Mesodermal cell (in vitro differentiated cells): ENCODE data around the gene FSIP1.
A peak's percentile ranks its signal among the peaks of the same experiment; 100 is the strongest.

ENCODE experiments used
- H3K27ac ChIP-seq: 2 replicates; pipeline ENCODE4 v1.7.0; 2013; ENCODE audit warnings: mild to moderate bottlenecking, low read depth, low read length, moderate library complexity; ENCODE audit not compliant: severe bottlenecking
- H3K36me3 ChIP-seq: 2 replicates; pipeline ENCODE4 v1.7.1; 2013; ENCODE audit warnings: mild to moderate bottlenecking, low read length, moderate library complexity; ENCODE audit not compliant: control insufficient read depth, insufficient read depth
- H3K4me1 ChIP-seq: one replicate; pipeline ENCODE4 v1.7.1; 2013; ENCODE audit warnings: mild to moderate bottlenecking, low read length; ENCODE audit not compliant: insufficient read depth, control insufficient read depth, poor library complexity, severe bottlenecking
- H3K4me3 ChIP-seq: 2 replicates; pipeline ENCODE4 v1.7.0; 2013; ENCODE audit warnings: low read length, control low read depth, mild to moderate bottlenecking; ENCODE audit not compliant: insufficient read depth, poor library complexity, severe bottlenecking; ENCODE audit errors: extremely low read depth
- H3K9me3 ChIP-seq: 2 replicates; pipeline ENCODE4 v1.7.1; 2013; ENCODE audit warnings: mild to moderate bottlenecking, low read length, moderate library complexity; ENCODE audit not compliant: control insufficient read depth
- WGBS, 2 experiments: methylation state at CpG; one replicate each; pipeline ENCODE4 v1.1.5; 2013; ENCODE audit warnings: missing lambda C conversion rate in 2 of 2; ENCODE audit not compliant: insufficient coverage in 2 of 2; 5-methylcytosine and 5-hydroxymethylcytosine counted together

FSIP1 gene

DNA sequence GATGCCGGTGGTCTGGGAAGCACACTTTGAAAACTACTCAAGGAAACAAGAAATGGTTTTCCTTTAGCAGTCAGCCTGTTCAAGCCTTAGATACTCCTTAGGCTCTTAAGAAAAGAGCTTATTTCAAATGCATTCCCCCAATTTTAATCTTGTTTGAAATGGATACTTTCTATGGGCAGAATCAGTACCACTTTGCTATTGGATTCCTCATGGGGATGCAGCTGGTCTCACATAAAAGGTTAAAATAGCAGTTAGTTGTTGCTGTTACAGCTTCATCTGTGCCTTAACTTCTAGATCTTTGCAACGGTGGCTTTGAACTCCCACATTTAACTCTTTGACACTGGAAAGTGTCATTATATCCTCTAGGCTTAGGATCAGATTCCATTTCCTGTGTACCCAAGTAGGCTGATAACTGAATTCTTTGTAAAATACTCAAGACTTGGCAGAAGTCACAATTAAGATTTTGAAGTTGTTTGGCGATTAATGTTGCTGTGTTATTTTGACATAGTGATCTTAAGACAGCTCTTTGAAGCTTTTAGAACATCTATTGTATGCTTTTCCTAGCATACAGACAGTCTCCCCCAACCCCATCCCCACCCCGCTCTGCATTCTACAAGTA lies 199.6 kb downstream of the FSIP1 start:
- WGBS, 2 experiments, result 75 to 83% methylated on average over 1 to 2 of the region's 4 CpGs

GRCh38 chr15:39582286-39582976 lies 200.2 kb downstream of the FSIP1 start:
- WGBS, 2 experiments, result 91 to 93% methylated on average over 20 of the region's 20 CpGs
- Histone ChIP-seq H3K4me3 (peak overlapping the region; percentile 65), H3K27ac (no peak overlapping the region), H3K36me3 (peaks cover 58% of the 10 kb centered on the region), H3K9me3 (no peaks in the 10 kb centered on the region), H3K4me1 (peaks cover 39% of the 10 kb centered on the region)

More for the DNA sequence above, 199.6 kb downstream of the FSIP1 start:
- H3K36me3 ChIP-seq, result peaks cover 65% of the 10 kb centered on the region
- H3K27ac ChIP-seq, result no peak overlapping the region
- H3K4me1 ChIP-seq, result peaks cover 43% of the 10 kb centered on the region
- no peaks in the 10 kb centered on the region for H3K9me3 ChIP-seq
- H3K4me3 ChIP-seq, result peak overlapping the region; percentile 65

DNA sequence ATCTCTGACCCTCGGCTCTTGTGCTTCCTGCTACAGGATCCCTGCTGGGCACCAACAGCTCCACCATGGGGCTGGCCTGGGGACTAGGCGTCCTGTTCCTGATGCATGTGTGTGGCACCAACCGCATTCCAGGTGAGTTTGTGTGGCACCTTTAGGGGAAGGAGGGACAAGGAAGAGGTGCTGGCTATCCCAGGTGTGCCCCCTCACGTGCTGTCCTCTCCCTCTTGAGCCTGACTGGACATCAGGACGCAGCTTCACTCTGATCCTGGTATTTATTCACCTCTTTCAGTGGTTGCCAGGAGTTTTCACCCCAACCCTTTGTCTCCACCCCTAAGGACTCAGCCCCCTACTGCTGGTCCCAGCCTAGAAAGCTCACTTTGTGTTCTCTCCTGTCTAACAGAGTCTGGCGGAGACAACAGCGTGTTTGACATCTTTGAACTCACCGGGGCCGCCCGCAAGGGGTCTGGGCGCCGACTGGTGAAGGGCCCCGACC lies 200.8 kb downstream of the FSIP1 start:
- Histone ChIP-seq H3K36me3 (peaks cover 52% of the 10 kb centered on the region), H3K4me1 (peaks cover 35% of the 10 kb centered on the region), H3K4me3 (peak overlapping the region; percentile 65), H3K27ac (no peak overlapping the region), H3K9me3 (no peaks in the 10 kb centered on the region)
- 70 to 74% methylated on average over 12 to 13 of the region's 13 CpGs for WGBS, 2 experiments

GRCh38 chr15:39581242-39581792 lies 201.3 kb downstream of the FSIP1 start:
- no peaks in the 10 kb centered on the region for H3K9me3 ChIP-seq
- peaks cover 47% of the 10 kb centered on the region for H3K36me3 ChIP-seq
- H3K4me3 ChIP-seq, result peak overlapping the region; percentile 65
- H3K27ac ChIP-seq, result peak overlapping the region; percentile 48
- peaks cover 32% of the 10 kb centered on the region for H3K4me1 ChIP-seq
- WGBS, 2 experiments, result 4 to 5% methylated on average over 16 to 18 of the region's 18 CpGs

GRCh38 chr15:39580485-39581241 lies 202.0 kb downstream of the FSIP1 start, which contains the start of gene THBS1:
TSS of gene THBS1 (plus strand) at chr15:39581079. CDS start at chr15:39581858, 779 bp downstream.
- H3K27ac ChIP-seq, result peak within 1 kb of the TSS; percentile 88

GRCh38 chr15:39580117-39580484 lies 202.5 kb downstream of the FSIP1 start:
- Histone ChIP-seq H3K4me1 (peaks cover 24% of the 10 kb centered on the region), H3K36me3 (peaks cover 35% of the 10 kb centered on the region), H3K9me3 (no peaks in the 10 kb centered on the region), H3K27ac (peak overlapping the region; percentile 88), H3K4me3 (peak overlapping the region; percentile 65)
- 0 to 1% methylated on average over 27 to 29 of the region's 29 CpGs for WGBS, 2 experiments

More at GRCh38 chr15:39580485-39581241, 202.0 kb downstream of the FSIP1 start, which contains the start of gene THBS1:
- Histone ChIP-seq H3K4me1 (peaks cover 30% of the 10 kb centered on the region), H3K4me3 (peak within 1 kb of the TSS; percentile 65), H3K36me3 (peaks cover 40% of the 10 kb centered on the region), H3K9me3 (no peaks in the 10 kb centered on the region)
- WGBS, 2 experiments, result 0% methylated on average over 61 to 67 of the region's 74 CpGs

- 2 to 7% methylated on average over 13 to 15 of the region's 18 CpGs for WGBS, 2 experiments
These were observed 203.0 kb downstream of the FSIP1 start for GRCh38 chr15:39579487-39580116.

DNA sequence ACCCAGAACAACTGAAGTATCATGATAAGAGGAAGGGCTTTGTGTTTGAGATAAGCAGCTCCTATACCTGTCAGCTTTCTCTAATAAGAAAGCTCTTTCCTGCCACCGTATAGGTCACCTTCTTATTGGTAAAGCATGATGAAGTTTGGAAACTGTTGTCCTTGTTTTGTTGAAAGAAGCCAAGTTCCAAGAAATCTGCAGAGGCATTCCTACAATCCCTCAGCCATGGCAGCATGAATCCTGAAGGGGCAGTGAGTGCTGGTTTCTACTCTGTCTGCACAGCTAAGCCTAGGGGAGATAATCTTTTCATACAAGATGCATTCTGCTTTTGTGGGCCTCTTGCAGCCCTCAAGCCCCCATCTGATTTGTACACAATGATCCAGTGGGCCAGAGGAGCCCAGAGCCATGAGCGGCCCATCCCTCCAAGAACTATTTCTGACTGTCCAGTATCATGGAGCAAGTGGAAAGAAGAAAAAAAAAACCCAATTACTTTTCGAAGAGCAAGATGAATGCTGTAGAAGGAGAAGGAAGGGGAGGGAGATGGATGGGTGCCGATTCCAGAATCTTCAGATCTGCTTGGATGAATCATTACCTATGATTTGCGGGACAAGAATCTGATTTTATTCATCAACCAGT lies 203.7 kb downstream of the FSIP1 start:
- no peak overlapping the region for H3K4me3 ChIP-seq
- H3K36me3 ChIP-seq, result peaks cover 23% of the 10 kb centered on the region
- H3K27ac ChIP-seq, result peak overlapping the region; percentile 88
- H3K4me1 ChIP-seq, result peaks cover 21% of the 10 kb centered on the region
- 100% methylated on average over 2 of the region's 5 CpGs; no CpG with 5 or more reads in 1 of the 2 experiments for WGBS, 2 experiments
- no peaks in the 10 kb centered on the region for H3K9me3 ChIP-seq

More at GRCh38 chr15:39579487-39580116, 203.0 kb downstream of the FSIP1 start:
- Histone ChIP-seq H3K9me3 (no peaks in the 10 kb centered on the region), H3K4me3 (peak overlapping the region; percentile 65), H3K4me1 (peaks cover 23% of the 10 kb centered on the region), H3K27ac (peak overlapping the region; percentile 88), H3K36me3 (peaks cover 30% of the 10 kb centered on the region)

GRCh38 chr15:39575180-39575579 lies 207.5 kb downstream of the FSIP1 start:
- WGBS, 2 experiments, result 95 to 100% methylated on average over 3 to 4 of the region's 6 CpGs
- peaks cover 18% of the 10 kb centered on the region for H3K4me1 ChIP-seq
- H3K4me3 ChIP-seq, result no peak overlapping the region
- H3K36me3 ChIP-seq, result no peaks in the 10 kb centered on the region
- H3K9me3 ChIP-seq, result no peaks in the 10 kb centered on the region
- H3K27ac ChIP-seq, result no peak overlapping the region
